ENCODE data around the gene LRRC8D. TPM values are rescaled to one million over a fixed set of nuclear protein-coding genes. Genes with fewer than 3 reads are reported as not detected.

The LRRC8D gene
- total RNA-seq, 1 experiment from 2014 or later: 43.3 TPM

- intact Hi-C loops (cut with micrococcal nuclease; ENCODE audit: unreplicated experiment): loop anchor here (5.0 kb wide), 3 partner anchors 144 to 359 kb away; no protein-coding TSS in a partner anchor
- H3K4me1 ChIP-seq (ENCODE audit: control insufficient read depth, insufficient read depth, low read length): no peaks in the 10 kb centered on the region
- POLR2A ChIA-PET: interaction anchor here (0.5 kb wide), 1 partner anchor 107 kb away, joined by 7 read pairs; no protein-coding TSS in a partner anchor
- no peak for TF ChIP-seq POLR2AphosphoS5 (IDR thresholded peaks at IDR 0.05; ENCODE audit: low read depth, low read length)
- TF ChIP-seq TCF7L2 (IDR thresholded peaks at IDR 0.05; ENCODE audit: low read depth, low read length): no peak
- TF ChIP-seq SIN3A (IDR thresholded peaks at IDR 0.05; ENCODE audit: borderline replicate concordance, insufficient read depth, low read depth, low read length): no peak
- no peak for TF ChIP-seq CTCF (IDR thresholded peaks at IDR 0.05)
- no peak for TF ChIP-seq REST (IDR thresholded peaks at IDR 0.05; ENCODE audit: insufficient read depth in 1 of 2, low read depth in 2 of 2, low read length in 1 of 2)
- ATAC-seq (no peak), DNase-seq (ENCODE audit: low read depth, low spot score) (no peak)
- H3K27ac ChIP-seq (ENCODE audit: low read length): no peak overlapping the region
- in situ Hi-C loops (cut with HindIII; ENCODE audit: low pct_unique_long_range_greater_than_20kb, low sequenced_read_pairs): no loop called here
- CTCF ChIA-PET: no interaction called here
- H3K9me3 ChIP-seq (ENCODE audit: control insufficient read depth, insufficient read depth, low read depth, low read length): no peaks in the 10 kb centered on the region
- H3K36me3 ChIP-seq (ENCODE audit: control insufficient read depth, insufficient read depth, low read length): no peaks in the 10 kb centered on the region
- BruUV-seq (replicated peaks): no TSS peak
- H3K27me3 ChIP-seq (ENCODE audit: control insufficient read depth, insufficient read depth, low read length): no peaks in the 10 kb centered on the region
- no peak overlapping the region for H3K4me3 ChIP-seq (ENCODE audit: low read depth in 2 of 2, low read length in 2 of 2)
Measured at GRCh38 chr1:89986020-89986419, 165.2 kb downstream of the LRRC8D start.

Other genes starting within 250 kb of the LRRC8D start
- 17.1 TPM for gene LRRC8C, start 187.9 kb upstream of the LRRC8D start, total RNA-seq (2021; ENCODE audit: unreplicated experiment)
- gene ZNF326, start 174.1 kb downstream of the LRRC8D start, total RNA-seq (2021; ENCODE audit: unreplicated experiment): 19.7 TPM

Measured in Panc1 (cell line).